Ascending aorta (tissue), 2 donors: ENCODE results near the gene RBM15. TPM values are rescaled to one million over a fixed set of nuclear protein-coding genes. Genes with fewer than 3 reads are reported as not detected.

Experiments used
- DNase-seq, 2 donors: peaks; one replicate each; pipeline ENCODE4 v3.0.0-alpha.2; 2019; ENCODE audit warnings: low spot score in 2 of 2
- H3K27ac ChIP-seq, 2 donors: fragments of 200-600 bp; sonication (generic); one replicate each; pipeline ENCODE4 v1.5.1; 2016 to 2017; ENCODE audit warnings: mild to moderate bottlenecking in 1 of 2
- H3K27me3 ChIP-seq: fragments of 200-600 bp; sonication (generic); one replicate; pipeline ENCODE4 v1.5.1; 2017
- H3K36me3 ChIP-seq, 2 donors: fragments of 200-600 bp; sonication (generic); one replicate each; pipeline ENCODE4 v1.5.1; 2016
- H3K4me1 ChIP-seq, 2 donors: fragments of 200-600 bp; sonication (generic); one replicate each; pipeline ENCODE4 v1.5.1; 2016 to 2017; ENCODE audit warnings: mild to moderate bottlenecking in 1 of 2
- H3K4me3 ChIP-seq, 2 donors: fragments of 200-600 bp; sonication (generic); one replicate each; pipeline ENCODE4 v1.5.1; 2016 to 2017; ENCODE audit warnings: mild to moderate bottlenecking in 1 of 2
- H3K9me3 ChIP-seq, 2 donors: fragments of 200-600 bp; sonication (generic); one replicate each; pipeline ENCODE4 v1.5.1; 2016
- CTCF ChIP-seq, 3 experiments: fragments of 200-600 bp in 2 of 3; fragments of 450-650 bp in 1 of 3; sonication (generic) in 2 of 3; IDR thresholded peaks; one replicate each; pipeline ENCODE4 v1.5.1; 2016 to 2019; ENCODE audit warnings: antibody characterized with exemption in 3 of 3, mild to moderate bottlenecking in 1 of 3, moderate library complexity in 1 of 3
- intact Hi-C: fragments of 100-400 bp; cut with DNase I; formaldehyde crosslinking; loops from one replicate; pipeline ENCODE4 v1.15.1; 2023
- total RNA-seq: library from RNA; depleted of rRNA; stranded (reverse); fragments of >200 nt; gene quantifications from one replicate; pipeline ENCODE4 v1.1.0, GENCODE V29; 2016

The RBM15 gene
- total RNA-seq, 1 donor from 2014 or later = 13.6 TPM

DNA sequence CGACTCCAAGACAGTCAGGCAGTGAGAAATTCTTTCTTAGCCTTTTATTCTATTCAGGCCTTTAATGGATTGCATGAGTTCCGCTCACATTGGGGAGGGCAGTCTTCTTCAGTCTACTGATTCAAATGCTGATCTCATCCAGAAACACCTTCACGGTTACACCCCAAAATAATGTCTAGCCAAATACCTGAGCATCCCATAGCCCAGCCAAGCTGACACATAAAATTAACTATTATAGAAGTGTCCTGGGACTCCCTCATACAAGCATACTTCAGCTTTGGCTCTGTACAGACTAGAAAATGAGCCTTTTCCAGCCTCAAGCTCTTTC lies 55.3 kb downstream of the RBM15 start:
- H3K4me1 ChIP-seq = peaks cover 5 to 13% of the 10 kb centered on the region in 2 donors
- H3K27ac ChIP-seq = no peak overlapping the region
- H3K36me3 ChIP-seq = peaks cover 6 to 23% of the 10 kb centered on the region in 2 donors
- no peaks in the 10 kb centered on the region for H3K27me3 ChIP-seq
- no peak overlapping the region for H3K4me3 ChIP-seq
- DNase-seq = no peak
- no peaks in the 10 kb centered on the region for H3K9me3 ChIP-seq
- intact Hi-C loops = no loop called here
- TF ChIP-seq CTCF (IDR thresholded peaks at IDR 0.05) = no peak

Other genes with a start within 250 kb of the RBM15 start
- not detected for gene UBL4B, start 226.9 kb upstream of the RBM15 start, total RNA-seq
- gene SLC6A17, start 188.9 kb upstream of the RBM15 start, total RNA-seq = 0.11 TPM
- gene KCNC4, start 129.1 kb upstream of the RBM15 start, total RNA-seq = 8.4 TPM
- 5.6 TPM for gene SLC16A4, start 51.6 kb downstream of the RBM15 start, total RNA-seq
- gene LAMTOR5, start 68.3 kb downstream of the RBM15 start, total RNA-seq = 21.7 TPM
- not detected for gene PROK1, start 111.8 kb downstream of the RBM15 start, total RNA-seq
- not detected for gene KCNA10, start 179.8 kb downstream of the RBM15 start, total RNA-seq